HepG2 (cell line): ENCODE results near the gene NCOR2. TPM values are rescaled to one million over a fixed set of nuclear protein-coding genes. Genes with fewer than 3 reads are reported as not detected.

Source experiments
- AFF4 ChIP-seq: sonication (generic); formaldehyde crosslinking; IDR thresholded peaks from 2 replicates; pipeline ENCODE4 v1.4.0; 2020; ENCODE audit warnings: missing genetic modification reagents
- HMGA1 ChIP-seq: sonication (generic); formaldehyde crosslinking; conservative IDR thresholded peaks from 2 replicates; pipeline ENCODE4 v1.4.0; 2020; ENCODE audit warnings: missing genetic modification reagents
- NCOA2 ChIP-seq: sonication (generic); formaldehyde crosslinking; IDR thresholded peaks from 2 replicates; pipeline ENCODE4 v1.8.0; 2022; ENCODE audit warnings: inconsistent platforms
- NONO ChIP-seq, 2 experiments: fragments of 450-650 bp in 1 of 2; sonication (generic) in 1 of 2; formaldehyde crosslinking in 1 of 2; IDR thresholded peaks in 1 of 2; conservative IDR thresholded peaks in 1 of 2; 2 replicates each; pipeline versions ENCODE4 v1.6.1 to v1.8.0; 2017 to 2022; ENCODE audit warnings: mild to moderate bottlenecking in 1 of 2, missing genetic modification reagents in 1 of 2, moderate library complexity in 1 of 2
- RBFOX2 ChIP-seq: fragments of 200-400 bp; formaldehyde crosslinking; IDR thresholded peaks from 2 replicates; pipeline ENCODE4 v1.6.1; 2017; ENCODE audit warnings: low read depth, mild to moderate bottlenecking, low read length
- REL ChIP-seq: sonication (generic); formaldehyde crosslinking; conservative IDR thresholded peaks from 2 replicates; pipeline ENCODE4 v1.8.0; 2022; ENCODE audit warnings: mild to moderate bottlenecking, missing genetic modification reagents, moderate library complexity
- ZBTB14 ChIP-seq: sonication (generic); formaldehyde crosslinking; IDR thresholded peaks from 2 replicates; pipeline ENCODE4 v1.4.0; 2020; ENCODE audit warnings: missing genetic modification reagents
- ZBTB7B ChIP-seq: sonication (generic); formaldehyde crosslinking; IDR thresholded peaks from 2 replicates; pipeline ENCODE4 v1.4.0; 2020; ENCODE audit warnings: missing genetic modification reagents
- ZKSCAN5 ChIP-seq: sonication (generic); formaldehyde crosslinking; IDR thresholded peaks from 2 replicates; pipeline ENCODE4 v1.5.1; 2020; ENCODE audit warnings: mild to moderate bottlenecking, missing genetic modification reagents
- ZNF276 ChIP-seq: sonication (generic); formaldehyde crosslinking; IDR thresholded peaks from 2 replicates; pipeline ENCODE4 v1.4.0; 2020; ENCODE audit warnings: mild to moderate bottlenecking, low read depth, missing genetic modification reagents
- ZNF33A ChIP-seq: sonication (generic); formaldehyde crosslinking; IDR thresholded peaks from 2 replicates; pipeline ENCODE4 v1.5.1; 2020; ENCODE audit warnings: missing genetic modification reagents, mild to moderate bottlenecking, moderate library complexity, borderline replicate concordance
- ZNF503 ChIP-seq: sonication (generic); formaldehyde crosslinking; IDR thresholded peaks from 2 replicates; pipeline ENCODE4 v1.4.0; 2020; ENCODE audit warnings: missing genetic modification reagents
- ZNF549 ChIP-seq: sonication (generic); formaldehyde crosslinking; IDR thresholded peaks from 2 replicates; pipeline ENCODE4 v1.5.0; 2020; ENCODE audit warnings: missing genetic modification reagents
- ZNF574 ChIP-seq: sonication (generic); formaldehyde crosslinking; IDR thresholded peaks from 2 replicates; pipeline ENCODE4 v1.4.0; 2020; ENCODE audit warnings: missing genetic modification reagents
- ZNF615 ChIP-seq: sonication (generic); formaldehyde crosslinking; IDR thresholded peaks from 2 replicates; pipeline ENCODE4 v1.5.0; 2020; ENCODE audit warnings: mild to moderate bottlenecking, missing genetic modification reagents, borderline replicate concordance
- ZNF773 ChIP-seq: sonication (generic); formaldehyde crosslinking; IDR thresholded peaks from 2 replicates; pipeline ENCODE4 v1.4.0; 2020; ENCODE audit warnings: missing genetic modification reagents, borderline replicate concordance
- polyA plus RNA-seq, 8 experiments: library from polyadenylated mRNA; depleted of rRNA in 3 of 8; stranded (reverse) in 7 of 8; unstranded in 1 of 8; fragments of >200 nt; fragmentation: Illumina TruSeq in 4 of 8; extraction: Trizol in 4 of 8; gene quantifications; 2 replicates each; pipeline versions ENCODE4 v1.2.1 to v1.2.3, GENCODE V29; 2011 to 2016; ENCODE audit warnings: low read depth in 4 of 8, missing spikeins in 1 of 8, mixed read lengths in 1 of 8; ENCODE audit not compliant: insufficient read depth in 1 of 8
- total RNA-seq, 5 experiments: library from RNA; depleted of rRNA; stranded (reverse); fragments of >200 nt; fragmentation: Illumina TruSeq; extraction: Trizol; gene quantifications; 2 replicates each; pipeline ENCODE4 v1.2.3, GENCODE V29; 2016; ENCODE audit warnings: low read depth in 1 of 5

NCOR2 gene
- total and polyA plus RNA-seq, 2 of the 13 experiments (the other 11 are each of a cell fraction or from before 2014, with no cell fraction given): 4.5 to 5.7 TPM

GRCh38 chr12:124609041-124609989 is 41.9 kb upstream of the NCOR2 start (continued):
- TF ChIP-seq ZNF276 (CRISPR knock-in tag) (no peak), ZNF503 (CRISPR knock-in tag) (peak; percentile 86; the same call in 1 of the 2 replicates), ZNF549 (CRISPR knock-in tag) (no peak), NCOA2 (CRISPR knock-in tag) (peak; percentile 74; the same call in 1 of the 2 replicates), ZNF773 (no peak), AFF4 (CRISPR knock-in tag) (no peak), ZNF574 (0 out of 2 replicates have a peak, but pooled peaks have one; percentile 48), ZNF615 (CRISPR knock-in tag) (no peak), REL (CRISPR knock-in tag) (no peak), ZKSCAN5 (CRISPR knock-in tag) (no peak), NONO (IDR thresholded peaks at IDR 0.05) (no peak), NONO (CRISPR knock-in tag; conservative IDR thresholded peaks at IDR 0.05) (peak; percentile 59; the same call in 1 of the 2 replicates), RBFOX2 (no peak), ZNF33A (CRISPR knock-in tag) (no peak), HMGA1 (CRISPR knock-in tag) (no peak), ZBTB14 (CRISPR knock-in tag) (no peak), ZBTB7B (peak; percentile 79)
